ENCODE measurements around the gene BRAF. TPM values are rescaled to one million over a fixed set of nuclear protein-coding genes. Genes with fewer than 3 reads are reported as not detected.
"Not testable (repeated sequence)": the region's sequence is repeated elsewhere in the genome, so short reads cannot be mapped to it uniquely, and the experiment has no call there.

BRAF gene
- total RNA-seq, 4 donors from 2014 or later = 33.1 to 56.0 (median 44.8) TPM

GRCh38 chr7:140961117-140961516 is 36.4 kb upstream of the BRAF start:
- H3K4me3 ChIP-seq = no peak overlapping the region
- ATAC-seq = no peak
- whole genome bisulfite sequencing, 2 donors (ENCODE audit: low coverage in 1 of 2) = no CpG with 5 or more reads among the region's 4 CpGs

GRCh38 chr7:140956997-140957396 is 32.3 kb upstream of the BRAF start:
- not testable (repeated sequence) for ATAC-seq, H3K27ac ChIP-seq, H3K4me1 ChIP-seq, H3K36me3 ChIP-seq, H3K4me3 ChIP-seq, H3K27me3 ChIP-seq
- peaks cover 0 to 14% (median 0%) of the 10 kb centered on the region in 3 donors for H3K9me3 ChIP-seq
- 60% methylated on average over 1 of the region's 25 CpGs; no CpG with 5 or more reads in 1 of the 2 donors for WGBS, 2 donors (ENCODE audit: low coverage in 1 of 2)

More at GRCh38 chr7:140961117-140961516, 36.4 kb upstream of the BRAF start:
- H3K27ac ChIP-seq = no peak overlapping the region
- no peaks in the 10 kb centered on the region for H3K27me3 ChIP-seq
- no peaks in the 10 kb centered on the region for H3K36me3 ChIP-seq
- TF ChIP-seq CTCF (IDR thresholded peaks at IDR 0.05) (no peak), POLR2AphosphoS5 (IDR thresholded peaks at IDR 0.05) (no peak), POLR2A (IDR thresholded peaks at IDR 0.05) (no peak)
- H3K4me1 ChIP-seq = no peaks in the 10 kb centered on the region
- H3K9me3 ChIP-seq = peaks cover 0 to 14% (median 0%) of the 10 kb centered on the region in 3 donors

GRCh38 chr7:140945940-140946339 is 21.2 kb upstream of the BRAF start:
- Histone ChIP-seq H3K27me3 (peaks cover 14% of the 10 kb centered on the region), H3K36me3 (no peaks in the 10 kb centered on the region), H3K4me3 (no peak overlapping the region), H3K4me1 (no peaks in the 10 kb centered on the region), H3K27ac (no peak overlapping the region), H3K9me3 (no peaks in the 10 kb centered on the region)
- 27 to 48% methylated on average over 2 of the region's 2 CpGs for WGBS, 2 donors (ENCODE audit: low coverage in 1 of 2)
- no peak for ATAC-seq
- TF ChIP-seq POLR2A (IDR thresholded peaks at IDR 0.05) (no peak), POLR2AphosphoS5 (IDR thresholded peaks at IDR 0.05) (no peak), EP300 (IDR thresholded peaks at IDR 0.05) (no peak), CTCF (IDR thresholded peaks at IDR 0.05) (no peak)

GRCh38 chr7:140942242-140942641 is 17.5 kb upstream of the BRAF start:
- not testable (repeated sequence) for H3K36me3 ChIP-seq, ATAC-seq, H3K27ac ChIP-seq, H3K9me3 ChIP-seq, H3K4me1 ChIP-seq, H3K27me3 ChIP-seq, H3K4me3 ChIP-seq
- WGBS, 2 donors (ENCODE audit: low coverage in 1 of 2) = 89 to 97% methylated on average over 5 of the region's 5 CpGs

- Histone ChIP-seq H3K36me3 (no peaks in the 10 kb centered on the region), H3K4me3 (no peak overlapping the region), H3K27me3 (no peaks in the 10 kb centered on the region), H3K27ac (no peak overlapping the region), H3K9me3 (no peaks in the 10 kb centered on the region), H3K4me1 (no peaks in the 10 kb centered on the region)
- no peak for TF ChIP-seq CTCF (IDR thresholded peaks at IDR 0.05)
- TF ChIP-seq EP300 (IDR thresholded peaks at IDR 0.05) = no peak
- TF ChIP-seq POLR2A (IDR thresholded peaks at IDR 0.05) = no peak
- TF ChIP-seq POLR2AphosphoS5 (IDR thresholded peaks at IDR 0.05) = no peak
- 71 to 88% methylated on average over 1 of the region's 1 CpG for WGBS, 2 donors (ENCODE audit: low coverage in 1 of 2)
- ATAC-seq = no peak
Measured at GRCh38 chr7:140940898-140941297, 16.2 kb upstream of the BRAF start.

- 60 to 94% methylated on average over 2 to 3 of the region's 3 CpGs for WGBS, 2 donors (ENCODE audit: low coverage in 1 of 2)
- H3K27me3 ChIP-seq = no peaks in the 10 kb centered on the region
- no peak overlapping the region for H3K27ac ChIP-seq
- no peaks in the 10 kb centered on the region for H3K36me3 ChIP-seq
- TF ChIP-seq POLR2AphosphoS5 (IDR thresholded peaks at IDR 0.05) = no peak
- no peak for TF ChIP-seq EP300 (IDR thresholded peaks at IDR 0.05)
- no peak for TF ChIP-seq CTCF (IDR thresholded peaks at IDR 0.05)
- TF ChIP-seq POLR2A (IDR thresholded peaks at IDR 0.05) = no peak
- H3K4me3 ChIP-seq = no peak overlapping the region
- no peaks in the 10 kb centered on the region for H3K4me1 ChIP-seq
- no peak for ATAC-seq
- H3K9me3 ChIP-seq = no peaks in the 10 kb centered on the region
Measured at GRCh38 chr7:140937702-140938264, 13.1 kb upstream of the BRAF start.
